GM13977 (cell line): ENCODE results near the gene MAP3K9.

Source experiments
- DNase-seq: peaks from one replicate; pipeline ENCODE4 v3.0.0; 2012; ENCODE audit warnings: low spot score
- CTCF ChIP-seq: IDR thresholded peaks from 2 replicates; pipeline ENCODE4 v1.5.1; 2012; ENCODE audit warnings: mild to moderate bottlenecking, control low read depth; ENCODE audit not compliant: insufficient read depth; ENCODE audit errors: extremely low read depth, missing control alignments
- in situ Hi-C: fragments of 300-500 bp; cut with MboI; formaldehyde crosslinking; loops from one replicate; pipeline ENCODE4 v1.12.0; 2022; ENCODE audit warnings: low sequenced_read_pairs, low pct_unique_long_range_greater_than_20kb, mixed read lengths, inconsistent platforms; ENCODE audit not compliant: unreplicated experiment

The MAP3K9 gene

GRCh38 chr14:70699646-70700045 lies 109.7 kb downstream of the MAP3K9 start:
- DNase-seq: no peak
- in situ Hi-C loops: no loop called here
- TF ChIP-seq CTCF: no peak

- DNase-seq: no peak
- no peak for TF ChIP-seq CTCF
- in situ Hi-C loops: no loop called here
These were observed 111.0 kb downstream of the MAP3K9 start for GRCh38 chr14:70698288-70698687.

DNA sequence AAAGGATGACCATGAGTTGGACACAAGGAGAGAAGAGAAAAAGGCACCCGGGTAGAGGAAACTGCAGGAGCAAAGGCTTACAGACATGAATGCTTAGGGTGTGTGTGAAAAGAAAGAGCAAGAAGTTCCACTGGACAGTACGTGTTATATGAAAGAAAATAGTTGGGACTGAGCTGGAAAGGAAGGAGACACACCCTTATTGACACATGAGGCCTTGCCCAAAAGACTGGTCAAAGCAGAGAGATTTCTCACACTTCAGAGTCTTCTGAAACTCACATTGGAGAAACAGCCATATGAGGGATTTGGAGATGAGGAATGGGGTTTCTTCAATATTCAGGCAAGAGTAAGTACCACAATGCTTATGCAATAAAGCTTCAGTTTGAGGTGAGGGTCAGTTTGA lies 111.6 kb downstream of the MAP3K9 start:
- DNase-seq: no peak
- in situ Hi-C loops: no loop called here
- no peak for TF ChIP-seq CTCF

- in situ Hi-C loops: no loop called here
- DNase-seq: no peak
These were observed 113.3 kb downstream of the MAP3K9 start for GRCh38 chr14:70696026-70696425.

DNA sequence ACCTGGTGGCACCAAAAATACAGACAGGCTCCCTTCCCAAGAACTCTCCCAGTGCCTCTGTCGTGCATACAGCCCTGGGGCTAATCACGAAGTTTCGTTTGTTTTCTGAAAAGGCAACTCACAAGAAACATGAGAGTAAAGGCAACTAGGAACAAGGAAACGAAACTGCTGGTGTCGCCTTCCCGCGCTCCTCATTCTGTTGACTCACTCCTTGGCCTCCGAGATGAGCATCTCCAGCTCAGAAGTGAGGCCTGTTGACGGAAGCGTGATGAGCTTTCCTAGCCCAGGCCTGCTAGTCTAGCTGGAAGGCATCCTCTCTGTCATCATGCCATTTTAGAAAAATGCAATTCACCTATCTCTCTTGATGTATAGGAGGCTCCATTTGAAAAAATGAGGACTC lies 117.1 kb downstream of the MAP3K9 start:
- no peak for TF ChIP-seq CTCF
- in situ Hi-C loops: no loop called here

More at GRCh38 chr14:70696026-70696425, 113.3 kb downstream of the MAP3K9 start:
- TF ChIP-seq CTCF: no peak

GRCh38 chr14:70685474-70686197 lies 123.7 kb downstream of the MAP3K9 start:
- TF ChIP-seq CTCF: no peak
- DNase-seq: no peak
- in situ Hi-C loops: no loop called here

More for the DNA sequence above, 117.1 kb downstream of the MAP3K9 start:
- DNase-seq: no peak

DNA sequence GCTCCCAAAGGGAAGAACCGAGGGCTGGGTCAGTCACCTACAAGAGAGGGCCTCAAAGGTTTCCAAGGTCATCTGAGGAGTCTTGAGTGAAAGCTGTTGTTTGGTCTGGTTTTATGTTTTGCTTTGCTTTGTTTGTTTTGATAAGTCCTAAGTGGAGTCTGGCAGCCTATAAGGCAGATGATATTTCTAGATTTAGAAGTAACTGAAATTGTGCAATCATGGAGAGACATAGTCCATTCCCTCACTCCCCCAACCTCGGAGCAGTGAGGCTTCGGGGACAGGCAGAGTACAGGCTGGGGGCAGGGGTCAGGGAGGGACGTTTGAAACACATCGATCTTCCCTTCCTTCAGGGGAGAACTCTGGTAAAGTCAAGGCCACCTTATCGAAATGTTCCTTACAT lies 125.3 kb downstream of the MAP3K9 start:
- no peak for DNase-seq
- in situ Hi-C loops: no loop called here

More for the DNA sequence above, 125.3 kb downstream of the MAP3K9 start:
- TF ChIP-seq CTCF: no peak
